Activated naive CD4-positive, alpha-beta T cell (primary cell): ENCODE data around the gene C1orf216.
"Not testable (repeated sequence)": the region's sequence is repeated elsewhere in the genome, so short reads cannot be mapped to it uniquely, and the experiment has no call there.

Source experiments
- DNase-seq, 4 experiments: peaks; one replicate each; lab custom pipeline; 2025; lab: John Stamatoyannopoulos, UW

Gene C1orf216

GRCh38 chr1:35706846-35707600 is 11.7 kb downstream of the C1orf216 start:
- DNase-seq: peak in 1 of 4 experiments; percentile 14

DNA sequence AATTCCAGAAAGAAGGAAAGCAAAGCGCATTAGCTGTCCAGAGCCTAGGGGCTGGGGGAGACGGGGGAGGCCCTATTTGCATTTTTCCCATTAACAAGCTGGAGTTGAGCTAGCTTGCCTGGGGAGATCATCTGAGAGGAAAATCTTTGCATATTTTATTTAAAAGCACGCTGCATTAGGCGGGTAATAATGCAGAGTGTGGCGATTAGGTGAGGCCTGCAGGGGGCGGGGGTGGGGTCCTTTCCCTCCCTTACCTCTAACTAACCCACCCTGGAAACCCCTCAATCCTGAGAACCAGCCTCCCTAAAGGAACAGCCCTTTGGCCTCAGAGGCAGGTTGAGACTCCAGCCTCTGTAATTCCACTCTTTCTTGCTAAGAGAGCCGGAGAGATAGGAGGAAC is 16.2 kb downstream of the C1orf216 start:
- no peak for DNase-seq

GRCh38 chr1:35699152-35699551 is 19.5 kb downstream of the C1orf216 start:
- DNase-seq: not testable (repeated sequence)

DNA sequence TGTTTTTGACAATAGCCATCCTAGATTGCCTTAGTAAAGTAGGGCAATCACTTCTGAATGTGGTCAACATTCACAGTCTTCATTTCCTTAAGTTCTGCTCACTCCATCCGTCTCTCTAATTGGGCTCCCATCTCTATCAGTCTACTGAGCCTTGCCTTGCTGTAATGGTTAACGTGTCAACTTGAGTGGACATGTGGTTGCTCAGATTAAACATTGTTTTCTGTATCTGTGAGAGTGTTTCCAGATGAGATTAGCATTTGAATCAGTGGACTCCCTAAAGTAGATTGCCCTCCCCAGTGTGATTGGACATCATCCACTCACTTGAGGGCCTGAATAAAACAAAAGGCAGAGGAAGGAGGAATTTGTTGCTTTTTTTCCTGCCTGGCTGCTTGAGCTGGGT is 26.4 kb downstream of the C1orf216 start:
- DNase-seq: no peak

- DNase-seq: no peak
Observed at GRCh38 chr1:35691571-35692220, 27.0 kb downstream of the C1orf216 start.

GRCh38 chr1:35691080-35691479 is 27.6 kb downstream of the C1orf216 start:
- DNase-seq: no peak

GRCh38 chr1:35690103-35690502 is 28.6 kb downstream of the C1orf216 start:
- not testable (repeated sequence) for DNase-seq

DNA sequence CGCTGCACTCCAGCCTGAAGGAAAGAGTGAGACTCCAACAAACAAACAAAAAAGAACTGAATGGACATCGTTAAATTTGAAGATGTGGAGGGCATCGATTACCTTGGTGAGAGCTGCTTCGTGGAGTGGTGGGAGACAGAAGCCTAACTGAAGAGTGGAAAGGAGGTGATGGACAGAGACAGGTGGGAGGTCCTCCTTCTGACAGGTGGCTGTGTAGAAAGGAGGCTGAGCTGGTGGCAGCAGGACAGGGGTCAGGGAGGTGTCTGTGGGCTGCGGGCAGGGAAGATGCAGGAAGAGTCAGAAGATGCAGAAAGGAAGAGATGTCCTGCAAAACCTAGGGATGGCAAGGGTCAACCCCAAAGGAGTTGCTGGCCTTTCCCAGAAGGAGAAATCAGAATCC is 30.5 kb downstream of the C1orf216 start:
- no peak for DNase-seq

DNA sequence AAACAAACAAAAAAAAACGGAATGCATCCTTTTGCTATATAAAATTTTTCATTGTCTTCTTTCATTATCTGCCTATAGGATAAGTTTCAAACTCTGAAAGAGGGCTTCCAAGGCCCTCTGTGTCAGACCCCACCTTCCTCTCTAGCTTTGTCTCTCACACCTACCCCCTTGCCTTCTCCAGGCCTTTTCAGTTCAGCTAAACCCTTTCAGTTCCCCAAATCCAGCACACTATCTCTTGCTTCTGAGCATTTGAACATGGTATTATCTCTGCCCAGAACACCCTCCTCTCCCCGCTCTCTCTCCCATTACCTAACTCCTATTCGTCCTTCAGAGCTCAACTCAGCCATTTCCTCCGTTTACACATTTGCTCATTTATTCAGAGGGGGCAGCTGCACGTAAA is 35.7 kb downstream of the C1orf216 start:
- DNase-seq: no peak

DNA sequence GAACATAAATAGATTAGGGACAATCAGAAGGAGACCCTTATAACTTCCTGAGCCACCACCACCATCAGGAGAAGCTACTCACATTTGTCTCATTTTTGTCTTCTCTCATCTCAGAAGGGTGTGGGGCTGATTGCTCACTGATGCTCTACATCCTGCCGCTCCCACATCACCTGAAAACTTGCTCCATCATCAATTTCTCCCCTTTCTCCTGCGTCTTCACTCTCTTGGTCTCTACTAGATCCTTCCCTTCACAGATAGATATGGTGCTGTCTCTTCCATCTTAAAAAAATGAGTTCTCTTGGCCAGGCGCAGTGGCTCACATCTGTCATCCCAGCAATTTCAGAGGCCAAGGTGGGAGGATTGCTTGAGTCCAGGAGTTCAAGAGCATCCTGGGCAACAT is 38.4 kb downstream of the C1orf216 start:
- no peak for DNase-seq

DNA sequence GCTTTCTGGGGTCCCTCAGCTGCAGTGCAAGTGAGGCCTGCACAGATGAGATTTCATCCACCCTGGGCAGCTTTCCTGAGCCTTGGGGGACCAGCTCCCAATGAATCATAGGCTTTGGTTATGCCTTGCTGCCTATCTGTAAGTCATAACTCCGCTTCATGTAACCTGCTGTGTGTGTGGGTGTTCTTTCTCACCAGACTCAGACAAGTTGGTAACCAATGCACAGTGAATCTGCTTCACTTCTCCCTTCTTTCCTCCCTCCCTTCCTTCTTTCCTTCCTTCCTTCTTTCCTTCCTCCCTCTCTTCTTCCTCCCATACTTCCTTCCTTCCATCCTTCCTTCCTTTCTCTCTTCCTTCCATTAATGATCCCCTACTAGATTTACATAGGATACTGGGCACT is 42.9 kb downstream of the C1orf216 start:
- DNase-seq: no peak

GRCh38 chr1:35674111-35674510 is 44.6 kb downstream of the C1orf216 start:
- no peak for DNase-seq

GRCh38 chr1:35672116-35672515 is 46.6 kb downstream of the C1orf216 start:
- no peak for DNase-seq

- no peak for DNase-seq
Observed at GRCh38 chr1:35668506-35668905, 50.2 kb downstream of the C1orf216 start.

GRCh38 chr1:35666916-35667315 is 51.8 kb downstream of the C1orf216 start:
- no peak for DNase-seq

- no peak for DNase-seq
Observed at GRCh38 chr1:35666216-35666615, 52.5 kb downstream of the C1orf216 start.
